HepG2 (cell line): ENCODE measurements around the gene CNTFR. TPM values are rescaled to one million over a fixed set of nuclear protein-coding genes. Genes with fewer than 3 reads are reported as not detected.

Source experiments
- ATF6 ChIP-seq: sonication (generic); formaldehyde crosslinking; conservative IDR thresholded peaks from 2 replicates; pipeline ENCODE4 v1.4.0; 2020; ENCODE audit warnings: missing genetic modification reagents
- ETV6 ChIP-seq: sonication (generic); formaldehyde crosslinking; conservative IDR thresholded peaks from 2 replicates; pipeline ENCODE4 v1.4.0; 2020; ENCODE audit warnings: missing genetic modification reagents
- GMEB2 ChIP-seq: IDR thresholded peaks from 2 replicates; pipeline ENCODE4 v1.6.1; 2016; ENCODE audit warnings: missing biosample characterization, missing genetic modification reagents, low read depth
- IKZF1 ChIP-seq: fragments of 450-650 bp; IDR thresholded peaks from 2 replicates; pipeline ENCODE4 v1.7.1; 2016
- KDM3A ChIP-seq: IDR thresholded peaks from 2 replicates; pipeline ENCODE4 v1.6.1; 2018; ENCODE audit warnings: low read depth, missing compliant biosample characterization
- LBX2 ChIP-seq: sonication (generic); formaldehyde crosslinking; IDR thresholded peaks from 2 replicates; pipeline ENCODE4 v1.5.0; 2020; ENCODE audit warnings: missing genetic modification reagents, mild to moderate bottlenecking, borderline replicate concordance
- PRPF4 ChIP-seq: fragments of 200-400 bp; formaldehyde crosslinking; IDR thresholded peaks from 2 replicates; pipeline ENCODE4 v1.6.1; 2016; ENCODE audit warnings: low read length, low read depth; ENCODE audit not compliant: poor library complexity, severe bottlenecking
- SALL1 ChIP-seq: sonication (generic); formaldehyde crosslinking; IDR thresholded peaks from 2 replicates; pipeline ENCODE4 v1.8.0; 2022; ENCODE audit warnings: mild to moderate bottlenecking, missing genetic modification reagents
- TBX2 ChIP-seq: sonication (generic); formaldehyde crosslinking; IDR thresholded peaks from 2 replicates; pipeline ENCODE4 v1.5.0; 2020; ENCODE audit warnings: missing genetic modification reagents, mild to moderate bottlenecking, borderline replicate concordance
- TFDP1 ChIP-seq: IDR thresholded peaks from 2 replicates; pipeline ENCODE4 v1.6.1; 2016; ENCODE audit warnings: missing compliant biosample characterization, missing genetic modification reagents, borderline replicate concordance
- ZBTB34 ChIP-seq: sonication (generic); formaldehyde crosslinking; IDR thresholded peaks from 2 replicates; pipeline ENCODE4 v1.8.0; 2022; ENCODE audit warnings: mild to moderate bottlenecking, missing genetic modification reagents
- ZIK1 ChIP-seq: sonication (generic); formaldehyde crosslinking; IDR thresholded peaks from 2 replicates; pipeline ENCODE4 v1.5.0; 2020; ENCODE audit warnings: mild to moderate bottlenecking, low read depth, missing genetic modification reagents, borderline replicate concordance
- ZNF143 ChIP-seq: sonication (generic); formaldehyde crosslinking; IDR thresholded peaks from 2 replicates; pipeline ENCODE4 v1.4.0; 2020; ENCODE audit warnings: missing genetic modification reagents
- ZNF609 ChIP-seq: sonication (generic); formaldehyde crosslinking; IDR thresholded peaks from 2 replicates; pipeline ENCODE4 v1.4.0; 2020; ENCODE audit warnings: mild to moderate bottlenecking, missing genetic modification reagents, borderline replicate concordance
- ZSCAN31 ChIP-seq: sonication (generic); formaldehyde crosslinking; IDR thresholded peaks from 2 replicates; pipeline ENCODE4 v1.5.0; 2020; ENCODE audit warnings: low read depth, mild to moderate bottlenecking, missing genetic modification reagents
- polyA plus RNA-seq, 8 experiments: library from polyadenylated mRNA; depleted of rRNA in 3 of 8; stranded (reverse) in 7 of 8; unstranded in 1 of 8; fragments of >200 nt; fragmentation: Illumina TruSeq in 4 of 8; extraction: Trizol in 4 of 8; gene quantifications; 2 replicates each; pipeline versions ENCODE4 v1.2.1 to v1.2.3, GENCODE V29; 2011 to 2016; ENCODE audit warnings: low read depth in 4 of 8, missing spikeins in 1 of 8, mixed read lengths in 1 of 8; ENCODE audit not compliant: insufficient read depth in 1 of 8
- total RNA-seq, 5 experiments: library from RNA; depleted of rRNA; stranded (reverse); fragments of >200 nt; fragmentation: Illumina TruSeq; extraction: Trizol; gene quantifications; 2 replicates each; pipeline ENCODE4 v1.2.3, GENCODE V29; 2016; ENCODE audit warnings: low read depth in 1 of 5

Gene CNTFR
- total and polyA plus RNA-seq, 2 of the 13 experiments (the other 11 are each of a cell fraction or from before 2014, with no cell fraction given) = not detected

GRCh38 chr9:34611811-34612787 is 22.6 kb upstream of the CNTFR start, which contains the start of gene RPP25L (continued):
- TF ChIP-seq ZNF609 (no peak), ZBTB34 (no peak), IKZF1 (no peak), LBX2 (CRISPR knock-in tag) (no peak), ATF6 (CRISPR knock-in tag) (peak; percentile 83; the same call in 1 of the 2 replicates), ZNF143 (CRISPR knock-in tag) (no peak), ZSCAN31 (CRISPR knock-in tag) (peak; percentile 89), TBX2 (CRISPR knock-in tag) (0 out of 2 replicates have a peak, but pooled peaks have one; percentile 60), GMEB2 (no peak), KDM3A (CRISPR knock-in tag) (no peak; the same call in 1 of the 2 replicates), PRPF4 (no peak), SALL1 (CRISPR knock-in tag) (peak; percentile 56), ZIK1 (CRISPR knock-in tag) (no peak), TFDP1 (CRISPR knock-in tag) (no peak), ETV6 (no peak)
